Mononuclear cell (primary cell): ENCODE data around the gene SLC37A1. TPM values are rescaled to one million over a fixed set of nuclear protein-coding genes. Genes with fewer than 3 reads are reported as not detected.
"Not testable (repeated sequence)": the region's sequence is repeated elsewhere in the genome, so short reads cannot be mapped to it uniquely, and the experiment has no call there.

Source experiments
- H3K27me3 ChIP-seq: 2 replicates; pipeline ENCODE4 v1.6.0; 2011; ENCODE audit warnings: low read length, control low read depth; ENCODE audit not compliant: insufficient read depth
- H3K4me1 ChIP-seq: 2 replicates; pipeline ENCODE4 v1.5.1; 2011; ENCODE audit warnings: mild to moderate bottlenecking, low read length, control low read depth; ENCODE audit not compliant: insufficient read depth
- H3K4me3 ChIP-seq: 2 replicates; pipeline ENCODE4 v1.5.1; 2011; ENCODE audit warnings: mild to moderate bottlenecking, low read length, moderate library complexity
- H3K9me3 ChIP-seq: 2 replicates; pipeline ENCODE4 v1.5.1; 2011; ENCODE audit warnings: low read depth, mild to moderate bottlenecking, control low read depth, low read length
- total RNA-seq: library from RNA; depleted of rRNA; stranded (reverse); fragments of >200 nt; gene quantifications from one replicate; pipeline ENCODE4 v1.2.3, GENCODE V29; 2012

SLC37A1 gene
- total RNA-seq = 19.4 TPM

- H3K4me3 ChIP-seq = peak within 1 kb of the TSS; percentile 82
- H3K27me3 ChIP-seq = no peaks in the 10 kb centered on the region
- H3K4me1 ChIP-seq = peaks cover 24% of the 10 kb centered on the region
- H3K9me3 ChIP-seq = no peaks in the 10 kb centered on the region
These were observed at the start of gene SLC37A1 for GRCh38 chr21:42513151-42513984. TSS of gene SLC37A1 (plus strand) at chr21:42513852. CDS start at chr21:42518455, 4,603 bp downstream.

- no peaks in the 10 kb centered on the region for H3K9me3 ChIP-seq
- H3K4me1 ChIP-seq = peaks cover 63% of the 10 kb centered on the region
- H3K4me3 ChIP-seq = no peak overlapping the region
- H3K27me3 ChIP-seq = no peaks in the 10 kb centered on the region
These were observed 49.7 kb upstream of the SLC37A1 start for GRCh38 chr21:42463861-42464515.

- Histone ChIP-seq H3K27me3 (no peaks in the 10 kb centered on the region), H3K9me3 (no peaks in the 10 kb centered on the region), H3K4me1 (peaks cover 60% of the 10 kb centered on the region), H3K4me3 (no peak overlapping the region)
These were observed 48.4 kb upstream of the SLC37A1 start for GRCh38 chr21:42465008-42465802.

GRCh38 chr21:42465803-42466127 is 47.9 kb upstream of the SLC37A1 start:
- H3K4me1 ChIP-seq = peaks cover 54% of the 10 kb centered on the region

GRCh38 chr21:42466700-42467099 is 47.0 kb upstream of the SLC37A1 start:
- no peaks in the 10 kb centered on the region for H3K9me3 ChIP-seq
- peaks cover 45% of the 10 kb centered on the region for H3K4me1 ChIP-seq
- no peak overlapping the region for H3K4me3 ChIP-seq
- H3K27me3 ChIP-seq = no peaks in the 10 kb centered on the region

More at GRCh38 chr21:42465803-42466127, 47.9 kb upstream of the SLC37A1 start:
- Histone ChIP-seq H3K9me3 (no peaks in the 10 kb centered on the region), H3K4me3 (no peak overlapping the region), H3K27me3 (no peaks in the 10 kb centered on the region)

GRCh38 chr21:42467140-42467983 is 46.3 kb upstream of the SLC37A1 start:
- no peak overlapping the region for H3K4me3 ChIP-seq
- H3K9me3 ChIP-seq = no peaks in the 10 kb centered on the region
- peaks cover 39% of the 10 kb centered on the region for H3K4me1 ChIP-seq
- no peaks in the 10 kb centered on the region for H3K27me3 ChIP-seq

GRCh38 chr21:42468491-42469131 is 45.0 kb upstream of the SLC37A1 start:
- Histone ChIP-seq H3K4me3 (no peak overlapping the region), H3K27me3 (no peaks in the 10 kb centered on the region), H3K9me3 (no peaks in the 10 kb centered on the region), H3K4me1 (peaks cover 36% of the 10 kb centered on the region)

GRCh38 chr21:42469272-42469671 is 44.4 kb upstream of the SLC37A1 start:
- H3K9me3 ChIP-seq = no peaks in the 10 kb centered on the region
- no peaks in the 10 kb centered on the region for H3K27me3 ChIP-seq
- H3K4me1 ChIP-seq = peaks cover 30% of the 10 kb centered on the region
- no peak overlapping the region for H3K4me3 ChIP-seq

- not testable (repeated sequence) for H3K9me3 ChIP-seq, H3K27me3 ChIP-seq, H3K4me3 ChIP-seq
- peaks cover 25% of the 10 kb centered on the region for H3K4me1 ChIP-seq
These were observed 43.9 kb upstream of the SLC37A1 start for GRCh38 chr21:42469726-42470125.

- H3K4me1 ChIP-seq = peaks cover 12% of the 10 kb centered on the region
- no peaks in the 10 kb centered on the region for H3K9me3 ChIP-seq
- H3K27me3 ChIP-seq = no peaks in the 10 kb centered on the region
- H3K4me3 ChIP-seq = no peak overlapping the region
These were observed 42.4 kb upstream of the SLC37A1 start for GRCh38 chr21:42471206-42471605.

GRCh38 chr21:42471716-42472330 is 41.8 kb upstream of the SLC37A1 start:
- no peaks in the 10 kb centered on the region for H3K27me3 ChIP-seq
- no peak overlapping the region for H3K4me3 ChIP-seq
- no peaks in the 10 kb centered on the region for H3K9me3 ChIP-seq
- peaks cover 12% of the 10 kb centered on the region for H3K4me1 ChIP-seq

GRCh38 chr21:42472521-42472920 is 41.1 kb upstream of the SLC37A1 start:
- peaks cover 7% of the 10 kb centered on the region for H3K4me1 ChIP-seq
- no peak overlapping the region for H3K4me3 ChIP-seq
- H3K9me3 ChIP-seq = no peaks in the 10 kb centered on the region
- H3K27me3 ChIP-seq = no peaks in the 10 kb centered on the region

- Histone ChIP-seq H3K4me3 (no peak overlapping the region), H3K9me3 (no peaks in the 10 kb centered on the region), H3K27me3 (no peaks in the 10 kb centered on the region), H3K4me1 (peaks cover 6% of the 10 kb centered on the region)
These were observed 40.1 kb upstream of the SLC37A1 start for GRCh38 chr21:42473498-42474042.
